H4 (cell line): ENCODE measurements around the gene LRRC74B. TPM values are rescaled to one million over a fixed set of nuclear protein-coding genes. Genes with fewer than 3 reads are reported as not detected.
"Not testable (repeated sequence)": the region's sequence is repeated elsewhere in the genome, so short reads cannot be mapped to it uniquely, and the experiment has no call there.

Experiments
- DNase-seq: peaks from one replicate; pipeline ENCODE4 v3.0.0-alpha.2; 2015; ENCODE audit warnings: low spot score
- total RNA-seq: library from RNA; depleted of rRNA; stranded (reverse); fragments of >200 nt; shearing (Covaris generic); gene quantifications from 2 replicates; pipeline ENCODE4 v1.2.3, GENCODE V29; 2014; rRNA removed

LRRC74B gene, protein sequence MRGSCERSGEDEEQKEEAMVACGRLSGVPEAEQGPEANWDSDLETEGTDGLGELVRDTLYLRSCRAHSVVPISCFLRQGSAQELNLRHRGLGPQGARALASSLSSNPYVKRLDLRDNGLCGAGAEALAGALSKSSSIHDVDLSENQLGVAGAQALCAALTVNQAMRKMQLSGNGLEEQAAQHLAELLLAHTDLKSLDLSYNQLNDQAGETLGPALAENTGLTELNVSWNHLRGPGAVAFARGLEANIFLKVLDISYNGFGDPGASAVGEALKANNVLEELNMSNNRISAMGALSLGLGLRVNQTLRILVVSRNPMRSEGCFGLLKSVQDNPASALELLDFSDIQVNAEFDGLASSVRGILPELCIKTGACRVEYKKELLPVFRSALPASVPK
- not detected in 2 replicates for total RNA-seq

GRCh38 chr22:21045585-21046294 lies at the start of gene LRRC74B:
LRRC74B (plus strand) TSS chr22:21045946; CDS start chr22:21045987, 41 bp downstream.
- DNase-seq: peak; percentile 82

- DNase-seq: no peak
Observed at GRCh38 chr22:20996031-20996410, 49.7 kb upstream of the LRRC74B start.

GRCh38 chr22:20996598-20997535 lies 48.9 kb upstream of the LRRC74B start:
- no peak for DNase-seq

DNA sequence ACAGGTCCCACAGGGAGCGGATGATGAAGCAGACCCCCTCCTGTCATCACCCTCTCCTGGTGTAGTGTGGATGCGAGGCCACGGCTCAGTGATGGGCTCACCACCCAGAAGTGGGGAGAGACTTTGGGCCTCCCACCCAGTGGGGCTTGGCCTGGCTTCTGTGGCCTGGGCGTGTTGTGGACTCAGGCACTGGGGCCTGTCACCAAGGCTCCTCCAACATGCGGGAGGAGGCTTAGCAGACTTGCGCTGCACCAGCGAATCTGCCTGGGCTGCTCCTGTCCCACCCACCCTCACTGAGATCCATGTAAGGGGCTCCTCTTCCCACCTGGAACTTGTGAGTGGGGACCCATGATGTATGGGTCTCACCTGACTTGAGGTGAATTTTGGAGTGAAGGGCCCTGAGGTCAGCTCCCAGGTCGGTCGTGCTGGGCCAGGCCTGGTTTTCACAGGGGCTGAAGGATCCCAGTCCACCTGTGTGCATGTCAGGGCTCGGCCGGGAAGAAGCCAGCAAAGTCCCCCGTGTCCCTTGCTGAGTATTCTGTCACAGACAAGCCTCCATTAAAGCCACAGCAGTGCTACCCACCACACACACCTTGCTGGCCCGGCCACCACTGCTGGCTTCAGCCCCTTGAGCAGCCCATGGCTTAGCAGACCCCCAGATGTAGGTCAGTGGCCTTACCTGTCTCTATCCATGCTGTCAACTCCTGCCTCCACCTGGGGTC lies 48.0 kb upstream of the LRRC74B start:
- DNase-seq: no peak

DNA sequence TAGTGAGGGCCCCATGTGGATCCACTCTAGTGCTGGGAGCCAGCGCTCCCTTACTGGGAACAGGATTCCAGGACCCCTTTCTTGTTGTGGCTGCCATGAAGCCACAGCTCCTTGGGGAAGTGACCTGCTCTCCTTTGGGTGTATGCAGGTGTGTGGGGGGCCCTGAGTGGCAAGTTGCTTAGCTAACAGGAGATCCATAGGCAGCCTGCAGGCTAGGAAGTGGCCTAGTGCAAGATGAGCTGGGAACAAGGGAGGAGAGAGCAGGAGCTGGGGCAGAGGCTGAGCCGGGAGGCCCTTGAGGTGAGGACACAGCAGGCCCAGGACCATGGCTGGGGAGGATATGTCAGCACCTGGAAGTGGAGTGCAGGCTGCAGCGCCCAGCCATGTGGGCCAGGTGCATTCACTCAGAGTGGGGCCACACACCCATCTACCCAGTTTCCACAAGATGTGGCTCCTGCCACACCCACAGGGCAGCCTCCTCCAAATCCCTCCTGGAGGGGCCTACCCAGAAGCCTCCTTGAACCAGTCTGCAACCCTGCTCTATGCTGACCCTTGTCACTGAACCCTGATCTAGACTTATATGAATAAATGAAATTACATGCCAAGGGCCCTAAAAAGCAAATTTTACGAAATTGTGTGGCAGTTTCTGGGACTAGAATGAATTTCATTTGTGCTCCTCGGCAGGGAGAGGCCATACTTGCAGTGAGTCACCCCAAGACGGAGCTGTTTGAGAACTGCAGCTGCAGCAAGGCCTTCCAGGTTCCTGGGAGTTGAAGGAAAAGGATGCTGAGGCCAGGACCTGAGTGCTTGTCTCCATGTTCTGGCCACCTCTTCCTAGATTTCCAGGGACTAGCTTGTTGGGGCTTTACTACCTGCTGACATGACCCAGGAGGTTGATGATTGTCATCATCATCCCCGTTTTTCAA lies 47.1 kb upstream of the LRRC74B start:
- DNase-seq: no peak

DNA sequence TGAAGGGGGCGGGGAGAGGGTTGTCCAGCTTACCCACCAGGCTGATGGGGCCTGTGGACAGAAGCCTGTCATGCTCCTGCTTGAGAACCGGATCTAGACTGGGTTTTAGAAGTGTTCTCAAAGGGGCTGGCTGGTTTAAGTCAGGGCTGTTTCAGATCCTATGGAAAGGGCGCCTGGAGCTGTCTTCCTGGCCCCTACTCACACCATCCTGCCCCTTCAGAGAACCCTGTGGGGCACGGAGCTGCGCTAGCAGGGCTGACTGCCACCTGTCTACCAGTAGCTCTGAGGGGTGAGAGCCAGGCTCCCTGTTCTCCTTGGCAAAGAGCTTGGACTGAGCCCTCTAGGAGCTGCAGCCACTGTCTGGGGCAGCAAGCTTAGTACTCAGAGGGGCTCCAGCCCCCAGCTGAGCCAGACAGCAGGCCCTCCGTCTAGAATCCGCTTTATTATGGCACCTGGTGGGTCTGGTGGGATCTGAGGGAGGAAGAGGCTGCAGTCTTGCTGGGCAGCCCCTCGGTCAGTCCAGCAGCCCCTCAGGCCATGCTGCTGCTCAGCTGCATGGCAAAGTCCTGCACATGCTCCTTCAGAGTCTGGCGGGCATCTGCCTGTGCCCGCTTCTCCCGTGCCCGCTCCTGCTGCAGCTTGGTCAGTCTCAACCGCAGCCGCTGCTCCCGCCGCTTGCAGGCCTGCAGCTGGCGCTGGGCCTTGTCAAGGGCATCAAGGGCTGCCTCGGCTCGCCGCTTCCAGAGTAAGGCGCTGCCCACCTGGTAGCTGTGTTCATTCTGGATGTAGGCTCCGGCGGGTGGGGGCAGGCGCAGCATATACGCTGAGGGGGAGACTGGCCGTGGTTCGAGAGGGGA lies 46.2 kb upstream of the LRRC74B start:
- no peak for DNase-seq

DNA sequence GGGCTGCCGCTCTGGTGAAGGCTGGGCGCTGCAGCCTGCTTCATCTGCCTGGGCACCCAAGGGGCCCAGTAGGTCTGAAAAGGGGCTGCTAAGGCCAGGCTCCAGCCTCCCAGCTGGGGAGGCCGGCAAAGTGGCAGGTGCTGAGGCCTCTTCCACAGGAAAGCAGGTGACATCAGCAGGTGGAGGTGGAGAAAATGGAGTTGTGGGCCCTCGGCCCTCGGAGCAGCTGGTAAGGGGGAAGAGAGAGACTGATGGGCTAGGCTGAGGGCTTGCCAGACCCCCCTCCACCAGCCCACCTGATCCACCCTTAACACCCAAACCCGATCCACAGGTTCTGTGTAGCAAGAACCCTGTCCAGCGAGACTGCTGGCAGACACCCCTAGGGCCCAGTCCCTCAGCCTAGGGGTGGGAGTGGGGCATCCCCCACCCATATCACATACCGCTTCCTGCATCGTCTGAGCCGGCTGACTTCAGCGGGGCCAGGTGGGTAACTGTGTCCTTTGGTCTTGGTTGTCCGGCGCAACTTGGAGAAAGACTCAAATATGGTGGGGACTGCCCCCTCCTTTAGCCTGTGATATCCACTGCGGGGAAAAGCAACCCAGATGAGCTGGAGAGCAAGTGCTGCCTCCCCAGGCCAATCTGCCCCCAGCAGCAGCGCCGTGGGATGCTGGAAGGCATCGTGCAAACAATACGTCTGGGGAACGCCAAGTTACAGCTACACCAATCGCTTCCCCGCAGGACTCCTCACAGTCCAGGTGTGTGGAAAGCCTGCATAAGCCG lies 45.3 kb upstream of the LRRC74B start:
- DNase-seq: no peak

DNA sequence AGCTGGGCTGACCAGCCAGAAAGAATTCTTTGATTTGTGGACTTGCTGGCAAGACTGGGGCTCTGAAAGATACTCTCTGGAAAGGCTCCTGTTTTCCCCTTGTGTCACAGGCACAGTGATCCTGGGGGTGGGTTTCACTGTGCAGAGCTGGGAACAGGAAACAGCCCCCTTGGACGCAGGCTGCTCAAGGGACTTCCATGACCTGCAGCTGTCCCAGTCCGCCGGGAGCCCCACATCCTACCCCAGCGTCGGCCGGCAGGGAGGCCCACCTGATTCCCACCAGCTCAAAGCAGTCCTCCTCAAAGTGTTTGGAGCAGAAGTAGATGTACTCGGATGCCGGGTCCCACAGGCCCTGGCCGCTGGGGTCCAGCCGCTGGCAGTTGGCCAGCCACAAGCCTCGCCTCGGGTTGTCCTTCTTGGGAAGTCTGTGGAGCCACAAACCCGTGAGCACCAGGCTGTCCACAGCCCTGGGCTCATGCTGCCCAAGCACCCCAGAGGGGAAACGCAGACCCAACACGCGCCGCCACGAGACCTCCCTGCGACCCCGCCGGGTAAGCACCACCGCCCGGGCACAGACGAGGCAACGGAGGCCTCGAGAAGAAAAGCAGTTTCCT lies 44.7 kb upstream of the LRRC74B start:
- DNase-seq: no peak

DNA sequence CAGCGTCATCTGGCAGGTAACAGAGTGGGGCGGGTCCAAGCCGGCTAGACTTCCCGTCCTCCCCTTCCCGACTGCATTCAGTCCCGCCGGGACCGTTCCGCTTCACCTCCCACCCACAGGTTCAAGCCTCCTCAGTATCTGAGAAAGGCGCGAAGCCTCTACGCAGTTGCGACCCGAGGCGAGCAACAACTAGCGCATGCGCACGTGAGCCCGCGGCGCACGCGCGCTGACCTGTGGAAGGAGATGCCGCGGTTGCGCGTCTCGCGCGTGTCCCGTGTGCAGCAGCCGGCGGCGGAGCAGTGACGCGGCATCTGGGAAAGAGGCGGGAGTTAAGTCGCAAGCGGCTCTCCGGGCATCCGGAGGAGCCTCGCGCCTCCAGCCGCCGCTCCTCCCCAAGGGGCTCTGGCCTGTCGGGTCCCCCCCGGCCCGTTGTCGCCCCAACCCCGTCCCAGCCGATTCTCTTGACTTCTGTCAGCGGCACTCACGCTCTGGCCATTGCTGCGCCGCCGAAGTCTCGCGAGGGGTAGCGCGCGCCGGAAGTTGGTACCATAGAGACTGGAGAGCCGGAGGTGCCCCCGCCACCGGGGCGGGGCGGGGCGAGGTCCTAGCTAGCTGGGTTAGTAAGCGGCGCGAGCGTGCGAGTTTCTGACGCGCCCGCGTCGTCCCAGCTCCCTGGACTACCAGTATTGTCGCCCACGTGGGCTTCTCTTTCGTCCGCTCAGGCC lies 44.0 kb upstream of the LRRC74B start, which contains the start of gene THAP7:
THAP7 (minus strand) TSS at position 518 of the 725 bp plus-strand sequence; CDS start at position 311, 207 bp downstream.
- DNase-seq: peak; percentile 84

- DNase-seq: no peak
Observed at GRCh38 chr22:21003782-21004181, 42.0 kb upstream of the LRRC74B start.

GRCh38 chr22:21009208-21009607 lies 36.5 kb upstream of the LRRC74B start:
- not testable (repeated sequence) for DNase-seq

DNA sequence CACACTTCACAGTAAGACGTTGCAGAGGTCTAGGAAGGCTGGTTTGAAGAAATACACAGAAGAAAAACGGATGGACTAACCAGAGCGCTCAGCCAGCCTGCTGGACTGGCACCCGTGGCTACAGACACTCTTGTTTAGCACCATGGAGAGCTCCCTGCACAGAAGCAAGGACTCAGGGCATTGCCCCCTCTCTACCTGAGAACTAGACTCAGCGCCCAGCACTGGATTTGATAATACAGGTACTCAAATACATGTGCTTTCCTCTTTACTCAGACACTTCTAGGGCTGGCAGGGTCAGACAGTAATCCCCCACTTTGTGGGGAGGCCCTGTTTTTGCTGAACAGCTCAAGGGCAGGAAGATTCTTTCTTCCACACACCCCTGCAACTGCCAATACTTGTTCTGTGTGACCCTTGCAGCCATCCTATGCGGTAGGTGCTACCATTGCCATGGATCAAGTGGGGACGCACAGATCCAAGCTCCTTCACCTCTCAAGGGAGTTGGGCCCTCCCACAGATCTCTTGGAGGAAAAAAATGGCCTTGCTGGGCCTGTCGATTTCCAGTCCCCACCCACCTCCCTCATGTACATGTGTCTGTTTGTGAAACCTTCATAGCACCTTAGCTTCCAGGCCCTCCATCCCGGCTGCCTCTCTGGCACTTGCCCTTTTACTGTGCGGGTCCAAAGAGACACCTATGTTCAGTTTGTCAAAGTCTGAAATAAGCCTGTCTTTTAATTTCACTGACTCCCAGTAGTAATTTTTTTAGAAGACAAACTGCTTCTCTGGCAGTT lies 35.9 kb upstream of the LRRC74B start:
- DNase-seq: no peak

DNA sequence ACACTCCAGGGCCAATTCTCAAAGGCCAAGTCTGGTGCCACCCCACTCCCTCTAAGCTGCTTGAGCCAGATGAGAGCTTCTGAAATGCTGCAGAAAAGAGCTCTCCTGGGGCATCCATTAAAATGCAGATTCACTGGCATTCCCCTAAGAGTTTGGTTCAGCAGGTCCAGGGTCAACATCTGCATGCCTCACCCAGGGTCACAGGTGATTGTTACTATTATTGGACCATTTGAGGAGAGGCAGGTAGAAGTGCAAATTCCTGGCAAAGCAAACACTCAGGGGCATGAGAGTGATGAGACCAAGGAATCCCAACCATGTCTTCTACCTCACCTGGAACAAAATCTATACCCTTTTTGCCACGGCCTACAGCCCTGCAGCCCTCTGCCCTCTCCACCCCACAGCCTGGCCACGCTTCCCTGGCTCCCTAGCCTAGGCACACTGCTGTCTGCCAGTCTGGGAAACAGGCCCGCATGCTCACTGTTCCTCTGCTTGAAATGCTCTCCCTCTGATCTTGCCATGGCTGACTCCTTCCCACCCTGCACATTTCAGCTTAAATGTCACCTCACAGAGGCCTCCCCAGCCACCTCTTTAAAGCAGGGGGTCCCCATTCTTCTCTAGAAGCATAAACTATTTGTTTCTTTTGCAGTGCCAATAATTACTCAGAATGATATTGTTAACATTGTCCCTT lies 35.2 kb upstream of the LRRC74B start:
- DNase-seq: no peak

GRCh38 chr22:21012446-21013407 lies 33.0 kb upstream of the LRRC74B start:
- DNase-seq: no peak
